Stimulated activated naive B cell treated with anti-CD40 and anti-IgM and Interleukin-4, amounts not matched to agents 10 μg/mL and 1 μg/mL and 100 μg/mL, for 72 hours (primary cell): ENCODE measurements around the gene NCOA6.
A peak's percentile ranks its signal among the peaks of the same experiment; 100 is the strongest.

Experiments used
- ATAC-seq, 2 donors: fragments of 150-1000 bp; cut with Tn5 transposase; replicated peaks; 2 replicates each; pipeline ENCODE4 v1.10.0; 2021; ENCODE audit warnings: moderate library complexity in 1 of 2
- DNase-seq: peaks from one replicate; pipeline ENCODE4 v3.0.0; 2021
- H3K27ac Mint-ChIP-seq: one replicate; pipeline ENCODE4 v1.8.0; 2022; ENCODE audit warnings: mild to moderate bottlenecking, mixed read lengths
- H3K27me3 Mint-ChIP-seq, 2 donors: one replicate each; pipeline ENCODE4 v1.8.0; 2022; ENCODE audit warnings: mixed read lengths in 2 of 2
- H3K36me3 Mint-ChIP-seq, 2 donors: one replicate each; pipeline ENCODE4 v1.8.0; 2022; ENCODE audit warnings: mixed read lengths in 2 of 2, mild to moderate bottlenecking in 1 of 2
- H3K4me1 Mint-ChIP-seq, 2 donors: one replicate each; pipeline ENCODE4 v1.8.0; 2022; ENCODE audit warnings: mixed read lengths in 2 of 2, mild to moderate bottlenecking in 1 of 2
- H3K4me3 Mint-ChIP-seq, 2 donors: one replicate each; pipeline ENCODE4 v1.8.0; 2022; ENCODE audit warnings: mild to moderate bottlenecking in 2 of 2, mixed read lengths in 2 of 2, moderate library complexity in 1 of 2
- H3K9me3 Mint-ChIP-seq, 2 donors: one replicate each; pipeline ENCODE4 v1.8.0; 2022; ENCODE audit warnings: mixed read lengths in 2 of 2, mild to moderate bottlenecking in 1 of 2

NCOA6 gene

GRCh38 chr20:34704177-34705007 is 121.1 kb downstream of the NCOA6 start, which contains the start of gene TP53INP2:
TP53INP2 (plus strand) TSS chr20:34704344; CDS start chr20:34708740, 4,396 bp downstream.
- H3K27me3 Mint-ChIP-seq: peaks cover 14 to 17% of the 10 kb centered on the region in 2 donors
- peaks cover 0 to 4% of the 10 kb centered on the region in 2 donors for H3K36me3 Mint-ChIP-seq
- ATAC-seq (peak; percentile 61 to 66), DNase-seq (peak; percentile 81)
- no peaks in the 10 kb centered on the region for H3K9me3 Mint-ChIP-seq
- peaks cover 21 to 34% of the 10 kb centered on the region in 2 donors for H3K4me1 Mint-ChIP-seq
- H3K27ac Mint-ChIP-seq: peak within 1 kb of the TSS; percentile 95
- H3K4me3 Mint-ChIP-seq: peak within 1 kb of the TSS; percentile 84 to 90

DNA sequence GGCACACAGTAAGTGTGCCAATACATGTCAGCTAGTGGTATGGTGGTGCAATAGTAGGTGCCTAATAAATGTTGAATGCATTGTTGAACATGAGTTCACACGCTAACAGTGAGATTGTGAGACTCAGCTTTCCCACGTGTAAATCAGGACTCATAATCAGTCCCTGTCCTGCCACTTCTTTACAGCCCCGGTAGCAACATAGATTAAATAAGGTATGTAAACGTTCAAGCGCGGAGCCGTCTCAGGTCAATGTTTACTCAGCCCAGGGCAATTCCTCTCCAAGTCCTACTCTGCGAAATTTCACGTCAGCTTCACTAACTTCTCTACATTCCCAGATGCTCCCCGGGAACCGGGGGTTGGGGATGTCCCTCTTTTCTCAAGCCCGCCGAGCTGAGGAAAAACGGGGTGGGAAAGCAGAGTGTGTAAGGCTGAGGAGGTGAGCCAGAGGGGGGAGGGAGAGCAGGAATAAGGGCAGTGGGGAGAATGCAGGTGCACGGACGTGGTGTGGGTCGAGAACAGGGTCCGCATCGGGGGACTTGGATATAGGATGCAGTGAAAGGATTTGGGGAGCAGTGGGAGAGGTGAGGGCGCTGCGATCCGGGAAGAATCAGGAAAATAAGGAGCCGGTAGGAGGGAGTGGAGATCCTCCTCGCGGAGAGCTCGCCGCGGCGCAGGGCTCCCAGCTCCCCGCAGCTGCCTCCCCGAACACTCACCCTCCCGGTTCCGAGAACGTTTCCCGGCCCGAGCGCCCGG is 121.9 kb downstream of the NCOA6 start:
- peak; percentile 8 to 9 for ATAC-seq
- Mint-ChIP-seq H3K36me3 (peaks cover 0 to 4% of the 10 kb centered on the region in 2 donors), H3K9me3 (no peaks in the 10 kb centered on the region), H3K27ac (peak overlapping the region; percentile 90), H3K4me1 (peaks cover 20 to 30% of the 10 kb centered on the region in 2 donors), H3K4me3 (peak overlapping the region; percentile 84 to 90), H3K27me3 (peaks cover 14 to 17% of the 10 kb centered on the region in 2 donors)
- DNase-seq: no peak

- H3K27ac Mint-ChIP-seq: peak overlapping the region; percentile 90
- H3K4me3 Mint-ChIP-seq: peak overlapping the region; percentile 84 to 90
Measured at GRCh38 chr20:34703061-34703423, 122.4 kb downstream of the NCOA6 start.

DNA sequence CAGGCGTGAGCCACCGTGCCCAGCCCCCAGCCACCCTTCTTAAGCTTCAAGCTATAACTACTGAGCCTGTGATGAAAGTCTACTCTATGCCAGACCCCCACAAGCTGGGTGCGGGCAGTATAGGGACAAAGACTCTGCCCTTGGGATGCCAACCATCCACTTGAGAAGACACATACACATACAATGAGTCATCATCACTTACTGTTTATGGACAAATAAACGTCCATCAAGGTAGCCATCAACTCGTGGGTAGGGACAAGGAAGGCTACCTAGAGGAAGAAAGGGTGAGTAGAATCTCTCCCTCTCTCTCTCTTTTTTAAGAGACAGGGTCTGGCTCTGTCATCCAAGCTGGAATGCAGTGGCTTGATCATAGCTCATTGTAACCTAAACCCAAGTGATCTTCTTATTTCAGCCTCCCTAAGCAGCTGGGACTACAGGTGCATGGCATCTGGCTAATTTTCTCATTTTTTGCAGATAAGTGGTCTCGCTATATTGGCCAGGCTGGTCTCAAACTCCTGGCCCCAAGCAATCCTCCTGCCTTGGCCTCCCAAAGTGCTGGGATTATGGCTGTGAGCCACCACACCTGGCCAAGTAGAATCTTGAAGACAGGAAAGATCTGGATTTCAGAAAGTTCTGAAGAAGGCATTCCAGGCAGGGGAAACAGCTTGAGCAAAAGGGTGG is 123.9 kb downstream of the NCOA6 start:
- Mint-ChIP-seq H3K4me3 (no peak overlapping the region), H3K27me3 (peaks cover 17 to 19% of the 10 kb centered on the region in 2 donors), H3K9me3 (no peaks in the 10 kb centered on the region), H3K4me1 (peaks cover 17 to 22% of the 10 kb centered on the region in 2 donors), H3K27ac (no peak overlapping the region), H3K36me3 (peaks cover 0 to 4% of the 10 kb centered on the region in 2 donors)
- no peak for ATAC-seq
- DNase-seq: no peak

More at GRCh38 chr20:34703061-34703423, 122.4 kb downstream of the NCOA6 start:
- no peak for DNase-seq
- Mint-ChIP-seq H3K27me3 (peaks cover 14 to 17% of the 10 kb centered on the region in 2 donors), H3K9me3 (no peaks in the 10 kb centered on the region), H3K4me1 (peaks cover 17 to 25% of the 10 kb centered on the region in 2 donors), H3K36me3 (peaks cover 0 to 4% of the 10 kb centered on the region in 2 donors)
- no peak for ATAC-seq

DNA sequence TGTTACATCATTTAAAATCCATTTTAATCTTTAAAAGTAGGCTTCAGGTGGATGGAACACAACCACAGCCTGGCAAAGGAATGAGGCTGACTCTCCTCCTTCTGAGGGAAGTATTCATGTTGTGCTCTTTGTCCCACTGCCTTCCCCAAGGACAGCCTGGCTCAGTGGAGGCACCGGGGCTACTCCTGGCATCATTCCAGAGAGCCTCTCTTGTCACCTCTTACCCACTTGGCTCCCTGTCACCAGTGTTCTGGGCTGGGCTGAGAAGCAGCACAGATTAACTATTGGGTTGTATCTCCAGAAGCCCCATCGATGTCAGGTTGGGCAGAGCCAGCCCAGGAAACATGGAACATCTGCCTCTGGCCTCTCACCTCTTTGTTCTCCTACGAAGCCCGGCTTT is 132.0 kb downstream of the NCOA6 start:
- H3K27ac Mint-ChIP-seq: no peak overlapping the region
- no peak for DNase-seq
- no peak for ATAC-seq
- no peak overlapping the region for H3K4me3 Mint-ChIP-seq
- H3K36me3 Mint-ChIP-seq: no peaks in the 10 kb centered on the region
- peaks cover 0 to 10% of the 10 kb centered on the region in 2 donors for H3K27me3 Mint-ChIP-seq
- no peaks in the 10 kb centered on the region for H3K9me3 Mint-ChIP-seq
- no peaks in the 10 kb centered on the region for H3K4me1 Mint-ChIP-seq

GRCh38 chr20:34691838-34692237 is 133.6 kb downstream of the NCOA6 start:
- no peaks in the 10 kb centered on the region for H3K36me3 Mint-ChIP-seq
- H3K27ac Mint-ChIP-seq: no peak overlapping the region
- H3K9me3 Mint-ChIP-seq: no peaks in the 10 kb centered on the region
- no peak overlapping the region for H3K4me3 Mint-ChIP-seq
- DNase-seq (no peak), ATAC-seq (no peak)
- H3K4me1 Mint-ChIP-seq: no peaks in the 10 kb centered on the region
- H3K27me3 Mint-ChIP-seq: peaks cover 0 to 6% of the 10 kb centered on the region in 2 donors

- Mint-ChIP-seq H3K27ac (no peak overlapping the region), H3K4me3 (no peak overlapping the region), H3K4me1 (no peaks in the 10 kb centered on the region), H3K27me3 (no peaks in the 10 kb centered on the region), H3K36me3 (no peaks in the 10 kb centered on the region), H3K9me3 (no peaks in the 10 kb centered on the region)
- ATAC-seq (no peak), DNase-seq (no peak)
Measured at GRCh38 chr20:34689486-34689885, 136.0 kb downstream of the NCOA6 start.

- no peaks in the 10 kb centered on the region for H3K4me1 Mint-ChIP-seq
- DNase-seq (no peak), ATAC-seq (no peak)
- no peak overlapping the region for H3K4me3 Mint-ChIP-seq
- H3K36me3 Mint-ChIP-seq: no peaks in the 10 kb centered on the region
- H3K27ac Mint-ChIP-seq: no peak overlapping the region
- no peaks in the 10 kb centered on the region for H3K9me3 Mint-ChIP-seq
- H3K27me3 Mint-ChIP-seq: no peaks in the 10 kb centered on the region
Measured at GRCh38 chr20:34683667-34684066, 141.8 kb downstream of the NCOA6 start.

GRCh38 chr20:34680586-34681175 is 144.8 kb downstream of the NCOA6 start:
- peaks cover 7 to 11% of the 10 kb centered on the region in 2 donors for H3K4me1 Mint-ChIP-seq
- ATAC-seq (no peak), DNase-seq (no peak)
- H3K9me3 Mint-ChIP-seq: no peaks in the 10 kb centered on the region
- no peaks in the 10 kb centered on the region for H3K36me3 Mint-ChIP-seq
- H3K4me3 Mint-ChIP-seq: no peak overlapping the region
- H3K27me3 Mint-ChIP-seq: no peaks in the 10 kb centered on the region
- no peak overlapping the region for H3K27ac Mint-ChIP-seq

- H3K4me1 Mint-ChIP-seq: peaks cover 11 to 20% of the 10 kb centered on the region in 2 donors
- H3K4me3 Mint-ChIP-seq: peak within 1 kb of the TSS; percentile 88 to 99
- DNase-seq (peak; percentile 96), ATAC-seq (peak; percentile 97 to 98)
- H3K9me3 Mint-ChIP-seq: no peaks in the 10 kb centered on the region
- H3K27ac Mint-ChIP-seq: peak within 1 kb of the TSS; percentile 99
- H3K36me3 Mint-ChIP-seq: peaks cover 0 to 4% of the 10 kb centered on the region in 2 donors
- no peaks in the 10 kb centered on the region for H3K27me3 Mint-ChIP-seq
Measured at GRCh38 chr20:34676642-34677373, 148.6 kb downstream of the NCOA6 start, which contains the start of gene PIGU. PIGU (minus strand) TSS chr20:34677092; CDS start chr20:34677085, 7 bp downstream.

- peaks cover 0 to 4% of the 10 kb centered on the region in 2 donors for H3K36me3 Mint-ChIP-seq
- H3K4me1 Mint-ChIP-seq: peaks cover 11 to 20% of the 10 kb centered on the region in 2 donors
- DNase-seq: no peak
- no peaks in the 10 kb centered on the region for H3K9me3 Mint-ChIP-seq
- H3K27ac Mint-ChIP-seq: peak overlapping the region; percentile 99
- H3K27me3 Mint-ChIP-seq: no peaks in the 10 kb centered on the region
- peak overlapping the region; percentile 88 to 99 for H3K4me3 Mint-ChIP-seq
- ATAC-seq: peak in 1 of 2 donors; percentile 3
Measured at GRCh38 chr20:34675993-34676641, 149.3 kb downstream of the NCOA6 start.

- Mint-ChIP-seq H3K36me3 (peaks cover 4 to 5% of the 10 kb centered on the region in 2 donors), H3K4me3 (no peak overlapping the region), H3K9me3 (no peaks in the 10 kb centered on the region), H3K27ac (no peak overlapping the region), H3K27me3 (no peaks in the 10 kb centered on the region), H3K4me1 (peaks cover 11 to 20% of the 10 kb centered on the region in 2 donors)
- ATAC-seq (no peak), DNase-seq (no peak)
Measured at GRCh38 chr20:34675561-34675960, 149.9 kb downstream of the NCOA6 start.

DNA sequence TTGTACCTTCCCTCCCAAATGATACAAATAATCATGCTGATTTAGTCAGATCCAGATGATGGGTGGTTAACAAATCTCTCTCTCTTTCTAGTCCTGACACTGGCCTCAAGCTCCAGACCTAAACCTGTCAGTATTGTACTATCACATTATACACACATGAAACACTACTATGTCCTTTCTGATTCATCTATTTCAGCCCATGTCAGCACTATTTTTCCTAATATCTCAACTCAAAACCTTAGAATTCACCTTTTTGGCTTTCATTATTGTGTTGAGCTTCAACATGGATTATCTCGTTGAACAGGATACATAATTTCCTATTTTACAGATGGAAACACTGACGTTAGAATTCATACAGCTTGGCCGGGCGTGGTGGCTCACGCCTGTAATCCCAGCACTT is 152.0 kb downstream of the NCOA6 start:
- no peak overlapping the region for H3K27ac Mint-ChIP-seq
- no peak overlapping the region for H3K4me3 Mint-ChIP-seq
- no peak for ATAC-seq
- DNase-seq: no peak
- H3K27me3 Mint-ChIP-seq: no peaks in the 10 kb centered on the region
- H3K36me3 Mint-ChIP-seq: peaks cover 6 to 8% of the 10 kb centered on the region in 2 donors
- peaks cover 11 to 20% of the 10 kb centered on the region in 2 donors for H3K4me1 Mint-ChIP-seq
- no peaks in the 10 kb centered on the region for H3K9me3 Mint-ChIP-seq
